HCT116 (cell line): ENCODE measurements around the gene EGFR. TPM values are rescaled to one million over a fixed set of nuclear protein-coding genes. Genes with fewer than 3 reads are reported as not detected.

Source experiments
- ATAC-seq: fragments of 200-7000 bp; cut with Tn5 transposase; 2 replicates; pipeline ENCODE4 v1.9.1; 2020; ENCODE audit warnings: mild to moderate bottlenecking, moderate library complexity
- BruUV-seq: library from RNA; stranded (reverse); fragments of 400-500 nt; replicated peaks from 2 replicates; lab custom pipeline; 2021; lab: Mats Ljungman, UMichigan
- CTCF ChIA-PET: fragments of 300-600 bp; sonication (Branson Sonifier 250); formaldehyde crosslinking; loops from one replicate; lab custom pipeline; 2021; ENCODE audit warnings: antibody characterized with exemption; lab: Charles Lee
- POLR2A ChIA-PET: fragments of 300-600, 350-600 bp; sonication (Branson Sonifier 250); formaldehyde crosslinking; loops from one replicate; lab custom pipeline; 2021; ENCODE audit warnings: antibody characterized with exemption; lab: Charles Lee
- RAD21 ChIA-PET, 2 experiments: fragments of 300-600 bp; sonication (Branson Sonifier 250); formaldehyde crosslinking; loops; one replicate each; lab custom pipeline; 2023; ENCODE audit warnings: low total read pairs in 2 of 2; ENCODE audit not compliant: uncharacterized antibody in 2 of 2, unreplicated experiment in 2 of 2, low non-redundant PET in 1 of 2; lab: Charles Lee
- DNase-seq: peaks from one replicate; pipeline ENCODE4 v3.0.0-alpha.2; 2010; ENCODE audit warnings: low read depth, low spot score
- H2AFZ ChIP-seq: fragments of 200-600 bp; shearing (Covaris generic), sonication (generic); 2 replicates; pipeline ENCODE4 v1.6.1; 2017; ENCODE audit warnings: low read depth, mixed run types, mixed read lengths, antibody characterized with exemption, low read length; ENCODE audit not compliant: poor library complexity, severe bottlenecking
- H3K27ac ChIP-seq: 2 replicates; pipeline ENCODE4 v1.5.1; 2012; ENCODE audit warnings: low read depth, low read length
- H3K27me3 ChIP-seq: fragments of 200-600 bp; sonication (generic); 2 replicates; pipeline ENCODE4 v1.6.1; 2016; ENCODE audit warnings: mixed run types, low read length, mixed read lengths; ENCODE audit not compliant: insufficient read depth
- H3K36me3 ChIP-seq, 2 experiments: fragments of 200-500 bp in 1 of 2; fragments of 200-600 bp in 1 of 2; sonication (Bioruptor generic) in 1 of 2; sonication (generic) in 1 of 2; 2 replicates each; pipeline versions ENCODE4 v1.5.1 to v1.6.1; 2014 to 2016; ENCODE audit warnings: low read length in 2 of 2, inconsistent platforms in 1 of 2, mixed read lengths in 1 of 2, mixed run types in 1 of 2; ENCODE audit not compliant: insufficient read depth in 2 of 2, control insufficient read depth in 1 of 2
- H3K4me1 ChIP-seq, 2 experiments: fragments of 200-600 bp in 1 of 2; sonication (generic) in 1 of 2; 2 replicates each; pipeline versions ENCODE4 v1.5.1 to v1.6.1; 2012 to 2017; ENCODE audit warnings: low read length in 2 of 2, inconsistent platforms in 1 of 2, mild to moderate bottlenecking in 1 of 2, mixed read lengths in 1 of 2, mixed run types in 1 of 2, moderate library complexity in 1 of 2; ENCODE audit not compliant: insufficient read depth in 2 of 2, control insufficient read depth in 1 of 2
- H3K4me2 ChIP-seq: fragments of 200-600 bp; sonication (generic); 2 replicates; pipeline ENCODE4 v1.6.1; 2017; ENCODE audit warnings: mixed run types, low read length, mixed read lengths
- H3K4me3 ChIP-seq, 2 experiments: fragments of 200-600 bp in 1 of 2; sonication (generic) in 1 of 2; replicated peaks in 1 of 2; 2 replicates each; pipeline ENCODE4 v1.5.1; 2011 to 2016; ENCODE audit warnings: low read length in 2 of 2, control low read depth in 1 of 2, low read depth in 1 of 2, mild to moderate bottlenecking in 1 of 2, mixed read lengths in 1 of 2, mixed run types in 1 of 2
- H3K79me2 ChIP-seq: fragments of 200-600 bp; sonication (generic); 2 replicates; pipeline ENCODE4 v1.6.1; 2017; ENCODE audit warnings: mild to moderate bottlenecking, mixed run types, low read length, moderate library complexity, mixed read lengths; ENCODE audit not compliant: insufficient read depth
- H3K9ac ChIP-seq: fragments of 200-600 bp; sonication (generic); 2 replicates; pipeline ENCODE4 v1.6.1; 2016; ENCODE audit warnings: low read length, mixed read lengths
- H3K9me2 ChIP-seq: fragments of 200-600 bp; sonication (generic), shearing (Covaris generic); 2 replicates; pipeline ENCODE4 v1.6.1; 2017; ENCODE audit warnings: mixed run types, mild to moderate bottlenecking, moderate library complexity; ENCODE audit not compliant: insufficient read depth
- H3K9me3 ChIP-seq, 2 experiments: fragments of 200-500 bp in 1 of 2; fragments of 200-600 bp in 1 of 2; sonication (Bioruptor generic) in 1 of 2; sonication (generic) in 1 of 2; 2 replicates each; pipeline ENCODE4 v1.6.1; 2014 to 2017; ENCODE audit warnings: low read length in 2 of 2, mixed read lengths in 2 of 2, inconsistent platforms in 1 of 2, low read depth in 1 of 2, mild to moderate bottlenecking in 1 of 2, mixed run types in 1 of 2, moderate library complexity in 1 of 2; ENCODE audit not compliant: control insufficient read depth in 1 of 2, insufficient read depth in 1 of 2
- H4K20me1 ChIP-seq: fragments of 200-600 bp; sonication (generic), shearing (Covaris generic); 2 replicates; pipeline ENCODE4 v1.6.1; 2017; ENCODE audit warnings: mixed run types, mild to moderate bottlenecking, moderate library complexity; ENCODE audit not compliant: insufficient read depth
- ATF3 ChIP-seq: IDR thresholded peaks from 2 replicates; pipeline ENCODE4 v1.6.1; 2012
- CBX3 ChIP-seq: IDR thresholded peaks from 2 replicates; pipeline ENCODE4 v1.6.1; 2012; ENCODE audit warnings: low read depth
- JUND ChIP-seq: IDR thresholded peaks from 2 replicates; pipeline ENCODE4 v1.6.1; 2012
- REST ChIP-seq: IDR thresholded peaks from 2 replicates; pipeline ENCODE4 v1.6.1; 2012; ENCODE audit warnings: low read depth
- YY1 ChIP-seq: IDR thresholded peaks from 2 replicates; pipeline ENCODE4 v1.6.1; 2011; ENCODE audit warnings: low read length, low read depth, moderate library complexity, mild to moderate bottlenecking; ENCODE audit not compliant: insufficient replicate concordance; ENCODE audit errors: extremely low read depth
- ZBTB33 ChIP-seq: IDR thresholded peaks from 2 replicates; pipeline ENCODE4 v1.6.1; 2011; ENCODE audit warnings: mild to moderate bottlenecking, low read length, moderate library complexity; ENCODE audit not compliant: insufficient replicate concordance; ENCODE audit errors: extremely low read depth
- ZNF274 ChIP-seq: fragments of 200-500 bp; sonication (Bioruptor generic); IDR thresholded peaks from 2 replicates; pipeline ENCODE4 v1.6.1; 2014; ENCODE audit warnings: mild to moderate bottlenecking, low read depth, low read length, inconsistent platforms
- intact Hi-C: fragments of 100-400 bp; cut with micrococcal nuclease; formaldehyde crosslinking; loops from 2 replicates; pipeline ENCODE4 v1.10.0; 2022
- total RNA-seq: library from RNA; stranded (reverse); gene quantifications from one replicate; pipeline ENCODE4 v1.2.1, GENCODE V29; 2021; ENCODE audit not compliant: unreplicated experiment

The EGFR gene
- total RNA-seq, 1 experiment from 2014 or later: 71.5 TPM

- intact Hi-C loops: loop anchor here (5.0 kb wide), 2 partner anchors 347 to 362 kb away; no protein-coding TSS in a partner anchor
- H3K27ac ChIP-seq: peak overlapping the region; percentile 98
- H3K4me1 ChIP-seq: peaks cover 53 to 60% of the 10 kb centered on the region in 2 experiments
These were observed 116.0 kb downstream of the EGFR start for GRCh38 chr7:55134786-55135185.

More at GRCh38 chr7:55134786-55135185, 116.0 kb downstream of the EGFR start:
- no peak overlapping the region for H2AFZ ChIP-seq
- ATAC-seq (no peak), DNase-seq (no peak)
- peaks cover 0 to 6% of the 10 kb centered on the region in 2 experiments; a peak in 1 of 4 replicates for H3K36me3 ChIP-seq
- H3K9me2 ChIP-seq: no peaks in the 10 kb centered on the region
- POLR2A ChIA-PET: no interaction called here
- TF ChIP-seq ATF3: no peak
- TF ChIP-seq YY1: no peak
- TF ChIP-seq CBX3: no peak
- TF ChIP-seq JUND: no peak
- TF ChIP-seq REST: no peak
- no peak for TF ChIP-seq ZBTB33
- no peak for TF ChIP-seq ZNF274
- H3K9ac ChIP-seq: peak overlapping the region; percentile 80
- no peak overlapping the region for H3K4me3 ChIP-seq
- CTCF ChIA-PET: no interaction called here
- no peaks in the 10 kb centered on the region for H3K9me3 ChIP-seq
- BruUV-seq: no TSS peak
- H3K79me2 ChIP-seq: peaks cover 59% of the 10 kb centered on the region
- H4K20me1 ChIP-seq: no peaks in the 10 kb centered on the region
- no peaks in the 10 kb centered on the region for H3K27me3 ChIP-seq
- RAD21 ChIA-PET: no interaction called here
- peak overlapping the region; percentile 70 for H3K4me2 ChIP-seq
